DMS53 treated with DMSO at 0.1 percent for 48 hours (cell line): ENCODE measurements around the gene ZFP90.
"Not testable (repeated sequence)": the region's sequence is repeated elsewhere in the genome, so short reads cannot be mapped to it uniquely, and the experiment has no call there.

ENCODE experiments used
- DNase-seq: peaks from one replicate; lab custom pipeline; 2025; ENCODE audit not compliant: unreplicated experiment; lab: John Stamatoyannopoulos, UW

ZFP90 gene

DNA sequence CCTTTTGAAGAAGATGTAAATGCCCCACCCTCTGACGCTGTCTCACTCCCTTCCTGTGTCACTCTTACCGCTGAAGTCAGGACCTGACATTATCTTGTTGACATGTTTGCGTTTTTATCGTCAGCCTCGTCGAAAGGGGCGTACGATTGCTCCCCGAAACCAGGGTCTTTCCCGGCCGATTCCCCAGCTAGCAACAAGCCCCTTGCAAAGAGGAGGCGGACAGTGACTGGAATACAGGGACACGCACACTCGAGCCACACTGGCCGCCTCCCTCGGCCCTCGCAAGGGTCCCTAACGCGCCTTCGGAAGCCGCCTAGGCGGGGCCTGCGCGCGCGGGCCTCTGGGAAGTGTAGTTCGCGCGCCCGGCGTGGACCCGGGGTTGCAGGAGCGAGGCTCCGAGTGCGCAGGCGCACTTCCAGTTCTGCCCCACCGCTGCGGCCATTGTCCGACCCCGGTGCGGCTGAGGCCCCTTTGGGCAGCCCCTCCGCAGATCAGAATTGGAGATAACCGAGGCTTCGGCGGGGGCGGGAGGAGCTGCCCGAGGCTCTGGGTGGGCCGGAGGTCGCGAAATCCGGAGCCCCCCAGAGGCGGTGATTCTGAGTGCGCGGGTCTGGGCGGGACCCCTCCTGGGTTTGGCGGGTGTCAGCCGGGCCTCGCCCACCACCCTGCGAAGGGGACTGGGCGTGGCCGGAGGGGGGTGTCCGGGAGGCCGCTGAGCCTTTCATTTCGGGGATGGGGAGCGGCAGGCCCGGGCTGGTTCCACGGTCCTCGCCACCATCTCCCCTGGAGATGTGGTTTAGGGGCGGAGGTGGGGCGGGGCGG is at the start of gene ZFP90:
TSS of gene ZFP90 (plus strand) at position 412 of the 822 bp plus-strand sequence. CDS start 502 bp downstream, outside the sequence.
- DNase-seq = peak; percentile 62

DNA sequence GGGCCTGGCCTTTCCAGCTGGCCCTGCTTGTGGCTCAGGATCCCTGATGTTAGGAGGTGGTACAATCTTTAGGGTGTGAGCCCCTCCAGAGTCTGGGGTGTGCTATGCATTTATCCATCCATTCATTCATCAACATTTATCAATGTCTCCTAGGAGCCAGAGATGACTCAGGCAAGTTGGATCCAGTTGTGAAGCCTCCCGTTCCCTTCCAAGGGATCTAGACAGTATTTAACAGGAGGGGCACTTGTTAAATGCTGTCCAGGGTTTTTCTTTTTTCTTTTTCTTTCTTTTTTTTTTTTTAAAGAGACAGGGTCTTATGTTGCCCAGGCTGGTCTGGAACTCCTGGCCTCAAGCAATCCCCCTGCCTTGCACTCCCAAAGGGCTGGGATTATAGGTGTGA is 48.7 kb upstream of the ZFP90 start:
- no peak for DNase-seq

DNA sequence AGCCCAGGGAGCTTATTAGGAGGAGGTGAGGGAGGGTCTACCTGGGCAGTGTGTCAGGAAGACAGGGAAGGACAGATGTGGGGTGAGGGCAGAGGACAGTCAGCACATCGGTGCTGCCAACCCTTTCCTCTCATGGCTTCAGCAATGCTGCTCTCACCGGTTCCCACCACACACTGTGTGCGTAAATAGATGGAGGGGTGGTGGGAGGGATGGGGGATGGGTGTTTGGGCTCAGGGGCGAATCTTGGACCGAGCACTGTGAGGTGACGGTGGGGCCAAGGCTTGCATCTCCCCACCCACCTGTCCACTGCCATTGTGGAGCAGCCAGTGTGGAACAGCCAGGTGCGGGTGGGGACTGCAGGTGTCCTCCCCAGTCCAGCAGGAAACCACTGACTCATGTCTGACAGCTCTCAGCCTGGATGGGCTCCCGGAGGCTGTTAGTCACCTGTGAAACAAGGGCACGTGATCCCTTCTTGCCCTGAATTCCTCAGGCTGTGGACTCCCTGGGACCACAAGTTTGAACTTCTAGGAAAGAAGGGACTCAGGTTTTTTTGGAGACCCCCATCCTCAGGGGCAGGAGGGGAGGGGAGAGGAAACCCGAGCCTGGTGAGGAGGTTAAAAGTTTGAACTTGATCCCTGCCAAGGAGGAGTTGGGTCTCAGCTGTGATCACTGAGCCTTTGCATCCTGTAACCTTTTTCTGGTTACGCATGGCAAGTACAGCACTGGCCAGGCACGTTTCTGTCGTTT is 48.1 kb upstream of the ZFP90 start:
- DNase-seq = peak; percentile 65

DNA sequence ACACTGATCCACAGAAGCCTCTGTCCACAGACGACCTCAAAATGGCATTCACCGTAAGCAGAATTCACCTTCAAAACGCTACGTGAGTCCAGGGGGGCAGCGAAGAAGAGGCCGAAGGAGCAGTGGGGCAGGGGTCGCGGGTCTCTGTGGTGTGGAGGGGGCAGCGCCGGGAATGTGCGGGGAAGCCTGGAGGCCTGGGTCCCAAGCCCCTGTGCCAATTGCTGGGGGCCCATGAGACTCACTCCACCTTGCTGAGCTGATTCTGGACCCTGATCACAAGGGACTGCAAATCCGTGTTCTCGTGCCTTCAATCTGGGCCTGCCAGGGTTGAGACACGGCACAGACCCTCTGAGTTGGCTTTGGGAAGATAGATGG is 47.5 kb upstream of the ZFP90 start:
- no peak for DNase-seq

DNA sequence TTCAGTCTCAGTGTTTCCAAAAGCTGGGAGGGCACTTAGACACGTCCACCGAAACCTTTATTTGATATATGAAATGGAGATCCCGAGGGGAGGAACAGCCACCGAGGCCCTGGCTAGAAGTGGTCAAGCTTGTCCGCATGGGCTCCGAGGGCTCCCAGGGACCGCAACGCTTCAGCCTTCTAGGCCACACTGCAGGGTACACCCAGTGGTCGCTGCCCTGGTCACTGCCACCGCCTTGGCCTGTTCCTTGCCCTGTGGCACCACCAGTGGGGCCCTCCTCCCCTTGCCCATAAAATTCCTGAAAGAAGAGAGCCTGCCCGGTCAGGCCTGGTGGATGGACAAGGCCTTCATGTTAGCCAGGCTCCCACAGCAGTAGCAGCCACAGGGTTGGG is 46.9 kb upstream of the ZFP90 start:
- DNase-seq = no peak

DNA sequence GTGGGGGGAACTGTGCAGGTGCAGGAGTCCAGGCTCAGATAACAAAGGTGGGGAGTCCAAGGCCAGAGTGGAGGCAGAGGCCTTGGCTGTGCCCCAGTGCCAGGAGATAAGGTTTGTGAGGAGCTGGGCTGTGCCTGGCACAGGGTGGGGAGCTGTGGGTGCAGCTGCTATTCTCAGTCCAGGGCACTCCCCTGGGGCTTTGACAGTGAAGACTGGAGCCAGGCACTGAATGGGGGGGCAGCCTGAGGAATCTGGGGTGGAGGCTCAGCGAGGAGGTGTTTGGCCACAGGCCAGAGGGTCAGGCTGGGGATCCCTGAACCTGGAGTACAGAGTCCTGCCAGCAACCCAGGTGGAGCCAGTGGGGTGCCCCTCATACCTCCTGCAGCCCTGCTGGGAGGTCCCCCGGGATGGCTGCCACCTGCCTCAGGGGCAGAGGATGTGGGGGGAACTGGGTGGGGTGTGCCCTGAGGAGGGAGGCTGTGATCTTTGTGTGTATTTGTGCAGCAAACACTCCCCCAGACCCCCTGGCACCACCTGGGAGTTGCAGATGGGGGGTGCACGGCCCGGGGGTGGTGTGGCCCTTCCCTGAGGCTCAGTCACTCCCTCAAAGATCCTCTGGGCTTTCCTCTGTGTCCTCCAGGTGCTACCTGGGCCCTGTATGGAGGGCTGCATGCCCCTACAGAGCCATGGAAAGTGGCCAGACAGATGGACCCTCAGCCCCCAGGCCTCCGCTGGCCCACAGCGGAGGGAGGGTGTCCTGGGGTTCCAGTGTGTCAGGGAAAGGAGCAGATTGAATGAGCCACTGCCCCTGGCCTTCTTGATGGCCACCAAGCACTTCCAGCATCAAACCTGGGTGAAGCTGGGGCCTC is 46.3 kb upstream of the ZFP90 start:
- DNase-seq = no peak

DNA sequence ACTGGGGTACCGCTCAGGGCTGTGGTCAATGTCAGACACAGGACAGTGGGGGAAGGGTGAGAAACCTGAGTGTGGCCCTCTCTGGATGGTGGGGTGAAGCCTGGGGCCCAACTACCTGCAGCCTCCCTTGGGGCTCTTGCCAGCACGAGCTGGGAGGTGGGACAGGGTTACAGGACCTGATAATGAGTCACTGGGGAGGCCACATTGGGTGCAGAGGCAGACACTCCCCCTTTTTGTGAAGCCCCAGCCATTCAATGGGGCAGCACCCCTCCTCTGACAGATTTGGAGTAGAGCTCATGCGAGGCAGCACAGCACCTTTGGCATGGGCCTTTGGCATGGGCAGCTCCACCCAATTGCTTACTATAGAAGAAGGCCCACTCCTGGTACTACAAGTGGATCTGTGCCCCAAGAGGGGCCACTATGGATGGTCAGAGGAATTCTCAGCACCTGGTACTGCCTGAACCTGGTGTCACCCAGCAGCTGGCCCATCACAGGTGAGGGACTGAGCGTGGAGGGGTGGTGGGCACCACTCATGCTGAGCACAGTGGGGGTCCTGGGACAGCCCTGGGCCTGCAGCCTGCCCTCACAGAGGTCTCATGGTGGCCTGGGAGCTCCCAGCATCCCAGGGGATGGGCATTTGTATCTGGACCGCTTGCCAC is 45.5 kb upstream of the ZFP90 start:
- no peak for DNase-seq

DNA sequence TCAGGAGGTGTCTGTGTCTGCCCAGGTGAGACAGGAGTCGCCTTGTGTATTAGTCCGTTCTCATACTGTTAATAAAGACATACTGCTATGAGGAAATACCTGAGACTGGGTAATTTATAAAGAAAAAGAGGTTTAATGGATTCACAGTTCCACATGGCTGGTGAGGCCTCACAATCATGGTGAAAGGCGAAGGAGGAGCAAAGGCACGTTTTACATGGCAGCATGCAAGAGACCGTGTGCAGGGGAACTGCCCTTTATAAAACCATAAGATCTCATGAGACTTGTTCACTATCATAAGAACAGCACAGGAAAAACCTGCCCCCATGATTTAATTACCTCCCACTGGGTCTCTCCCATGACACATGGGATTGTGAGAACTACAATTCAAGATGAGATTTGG is 44.8 kb upstream of the ZFP90 start:
- not testable (repeated sequence) for DNase-seq

DNA sequence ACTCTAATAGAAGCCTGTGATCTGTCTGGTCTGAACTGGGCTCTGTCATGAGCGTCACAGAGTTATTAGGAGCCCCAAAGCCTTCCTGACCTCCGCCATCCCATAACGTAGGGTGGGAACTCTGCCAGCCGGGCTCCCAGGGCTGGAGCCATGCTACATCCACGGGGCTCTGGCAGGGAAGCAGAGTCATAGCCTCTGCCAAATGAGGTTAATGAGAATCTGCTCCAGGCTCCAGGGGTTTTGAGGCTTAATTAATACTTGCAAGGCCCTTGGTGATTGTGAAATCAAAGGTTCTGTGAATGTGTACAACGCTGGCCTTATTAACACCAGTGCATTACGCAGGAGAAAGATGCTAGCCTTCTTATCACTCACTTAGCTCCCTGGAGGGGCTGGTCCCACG is 42.4 kb upstream of the ZFP90 start:
- DNase-seq = no peak

DNA sequence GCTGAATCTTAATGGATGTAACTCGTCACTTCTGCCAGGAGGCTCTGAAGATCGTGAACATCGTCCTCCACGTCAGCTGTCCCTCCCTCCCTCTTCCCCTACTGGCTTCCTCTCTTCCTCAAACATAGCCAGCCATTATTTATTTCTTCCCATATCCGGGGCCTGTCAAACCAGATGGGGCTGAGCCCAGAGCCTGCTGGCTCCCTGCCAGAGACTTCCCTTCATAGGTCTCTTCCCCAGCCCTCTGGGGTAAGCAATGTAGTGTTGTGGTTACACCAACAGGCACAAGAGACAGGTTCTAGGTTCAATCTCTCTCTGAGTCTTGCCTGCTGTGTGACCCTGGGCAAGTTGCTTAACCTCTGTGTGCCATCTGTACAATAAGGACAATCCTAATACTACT is 40.1 kb upstream of the ZFP90 start:
- DNase-seq = no peak

DNA sequence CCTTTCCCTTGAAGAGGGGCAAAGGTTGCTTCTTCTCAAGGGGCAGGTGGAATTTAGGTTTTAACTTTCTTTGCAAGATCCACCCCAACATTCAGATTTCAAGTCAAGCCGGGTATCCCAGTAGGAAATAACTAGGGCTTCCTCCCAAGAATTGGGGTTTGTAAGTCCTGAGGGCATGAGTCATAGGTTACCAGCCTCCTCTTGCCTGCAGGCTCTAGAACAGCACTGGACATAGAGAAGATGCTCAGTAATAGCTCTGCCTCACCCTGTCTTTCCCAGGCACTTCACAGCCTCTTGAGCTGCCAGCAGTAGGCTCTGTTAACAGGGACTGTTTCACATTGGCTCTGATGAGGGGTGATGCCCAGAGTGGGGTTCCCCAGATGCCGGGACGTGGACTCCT is 35.8 kb upstream of the ZFP90 start:
- no peak for DNase-seq

DNA sequence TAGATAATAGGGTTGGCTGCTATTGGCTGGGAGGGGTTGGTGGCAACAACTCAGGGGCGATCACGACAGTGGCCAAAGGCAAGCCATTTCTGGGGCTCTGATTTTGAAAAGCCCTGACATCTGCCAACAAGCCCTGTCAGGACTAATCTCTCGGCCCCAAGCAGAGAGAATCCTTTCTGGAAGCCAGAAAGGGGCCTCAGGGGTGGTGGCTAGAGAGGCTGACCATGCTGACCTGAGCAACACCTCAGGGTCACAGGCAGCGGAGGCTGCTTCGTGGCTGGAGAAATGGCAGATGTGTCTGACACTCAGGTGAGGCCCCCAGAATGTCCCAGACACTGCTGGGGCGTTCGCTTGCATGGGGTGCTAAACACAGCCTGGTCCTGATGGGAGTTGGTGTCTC is 35.0 kb upstream of the ZFP90 start:
- DNase-seq = no peak

DNA sequence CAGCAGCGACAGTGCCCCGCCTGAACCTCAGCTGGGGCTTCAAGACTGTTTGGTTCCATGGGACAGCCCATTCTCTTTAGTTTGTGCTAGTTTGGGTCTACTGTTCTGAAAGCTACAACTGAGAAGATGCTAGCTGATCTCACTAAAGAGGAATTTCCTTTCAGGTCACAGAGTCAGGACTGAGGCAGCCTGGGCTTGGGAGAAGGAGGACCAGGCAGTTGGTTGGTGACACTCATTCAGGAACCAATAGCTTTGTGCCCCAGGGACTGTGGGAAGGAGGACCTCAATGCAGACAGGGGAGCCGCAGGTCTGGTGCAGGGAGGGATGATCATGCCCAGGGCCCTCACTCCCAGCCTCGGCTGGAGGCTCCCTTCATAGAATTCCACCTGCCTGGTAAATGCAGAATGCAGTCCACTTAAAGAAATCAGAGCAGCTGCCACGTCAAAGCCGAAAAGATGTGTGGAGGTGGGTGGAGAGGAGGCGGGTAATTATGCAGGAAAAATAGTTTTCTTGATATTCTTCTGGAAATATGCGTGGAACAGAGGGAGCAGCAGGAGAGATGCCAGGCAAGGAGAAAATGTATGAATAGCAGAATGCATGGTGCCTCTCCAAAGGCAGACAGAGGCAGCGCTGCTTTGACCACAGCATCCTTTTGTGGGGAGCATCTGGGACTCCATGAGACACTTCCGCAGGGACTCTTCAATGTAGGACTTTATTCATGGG is 32.6 kb upstream of the ZFP90 start:
- no peak for DNase-seq

DNA sequence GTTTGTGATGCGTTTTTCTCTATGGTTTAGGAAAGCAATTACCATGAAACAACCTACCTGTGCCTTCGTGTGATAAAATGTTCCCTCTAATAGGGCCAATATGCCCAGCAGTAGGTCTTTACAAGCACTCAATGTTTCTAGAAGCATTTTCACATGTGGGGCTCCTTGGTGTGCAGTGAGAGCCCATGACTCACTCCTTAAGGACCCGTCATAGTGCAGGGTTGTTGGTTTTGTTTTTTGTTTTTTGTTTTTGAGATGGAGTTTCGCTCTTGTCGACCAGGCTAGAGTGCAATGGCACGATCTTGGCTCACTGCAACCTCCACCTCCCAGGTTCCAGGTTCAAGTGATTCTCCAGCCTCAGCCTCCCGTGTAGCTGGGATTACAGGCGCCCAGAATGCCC is 31.1 kb upstream of the ZFP90 start:
- no peak for DNase-seq

DNA sequence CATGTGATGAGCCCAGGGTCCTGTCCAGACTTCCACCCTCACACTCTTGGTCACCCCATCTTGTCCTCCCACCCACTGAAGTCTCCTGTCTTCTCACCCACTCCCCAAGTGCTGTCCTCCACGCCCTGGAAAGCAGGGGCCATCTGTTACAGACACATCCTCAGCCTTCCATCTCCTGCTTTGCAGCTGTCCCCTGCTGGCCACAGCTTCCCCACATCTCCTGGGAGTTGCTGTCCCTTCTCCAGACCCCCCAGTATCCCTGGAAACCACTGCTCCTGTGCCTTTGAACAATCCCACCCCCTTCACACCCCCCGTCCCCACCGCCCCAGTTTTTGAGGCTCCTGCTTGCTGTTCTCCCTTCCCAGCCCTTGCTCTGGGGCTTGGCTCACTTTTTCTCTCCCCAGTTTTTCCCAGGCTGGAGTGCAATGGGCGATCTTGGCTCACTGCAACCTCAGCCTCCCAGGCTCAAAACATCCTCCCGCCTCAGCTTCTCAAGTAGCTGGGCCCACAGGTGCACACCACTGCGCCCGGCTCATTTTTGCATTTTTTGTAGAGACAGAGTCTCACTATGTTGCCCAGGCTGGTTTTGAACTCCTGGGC is 30.4 kb upstream of the ZFP90 start:
- no peak for DNase-seq

DNA sequence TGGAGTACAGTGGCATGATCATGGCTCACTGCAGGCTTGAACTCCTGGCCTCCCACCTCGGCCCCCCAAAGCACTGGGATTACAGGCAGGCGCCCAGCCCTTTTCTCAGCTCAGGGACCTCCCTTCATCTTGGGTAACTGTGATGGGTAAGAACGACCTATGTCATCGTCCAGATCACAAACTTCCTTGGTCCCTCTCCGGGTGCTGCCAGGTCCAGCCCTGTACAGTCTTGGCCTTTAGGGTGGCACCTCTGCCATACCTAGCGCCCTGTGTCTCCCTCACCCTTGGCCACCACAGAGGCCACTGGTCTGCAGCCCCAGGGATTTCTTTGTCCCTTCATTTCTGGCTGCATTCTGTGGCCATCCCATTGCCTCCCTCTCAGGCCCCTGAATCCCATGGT is 29.7 kb upstream of the ZFP90 start:
- DNase-seq = no peak

DNA sequence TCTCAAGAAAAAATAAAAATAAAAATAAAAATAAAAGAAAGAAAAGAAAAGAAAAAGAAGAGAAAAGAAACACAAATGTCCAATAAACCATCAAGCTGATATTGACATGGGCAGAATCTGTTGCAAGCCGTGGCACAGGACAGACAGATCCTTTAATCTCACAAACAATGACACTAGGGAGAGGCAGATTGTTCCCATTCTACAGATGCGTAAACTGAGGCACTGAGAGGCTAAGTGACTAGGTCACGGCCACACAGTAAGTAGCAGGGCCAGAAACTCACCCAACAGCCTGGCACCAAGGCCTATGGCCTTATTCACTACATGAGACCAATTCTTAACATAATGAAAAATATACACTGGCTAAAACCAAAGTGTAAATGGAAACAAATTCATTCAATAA is 28.3 kb upstream of the ZFP90 start:
- no peak for DNase-seq

DNA sequence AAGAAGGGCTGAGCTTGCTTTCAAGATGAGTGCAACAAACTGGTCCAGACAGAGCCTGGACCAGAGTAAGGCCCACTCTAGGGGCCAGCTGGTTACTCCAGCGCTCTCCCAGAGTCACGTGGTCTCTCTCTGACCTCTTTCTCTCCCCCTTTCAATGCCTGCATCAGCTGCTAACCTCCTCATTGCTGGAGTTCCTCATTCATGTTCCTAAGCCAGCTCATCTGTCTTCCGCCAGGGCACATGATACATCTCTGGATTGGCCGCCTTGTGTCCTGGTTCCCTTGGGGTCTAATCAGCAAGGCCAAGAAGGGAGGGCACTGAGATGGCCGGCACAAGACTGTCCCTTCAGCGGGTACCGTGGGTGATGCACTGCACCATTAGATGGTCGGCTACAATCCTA is 26.9 kb upstream of the ZFP90 start:
- no peak for DNase-seq

DNA sequence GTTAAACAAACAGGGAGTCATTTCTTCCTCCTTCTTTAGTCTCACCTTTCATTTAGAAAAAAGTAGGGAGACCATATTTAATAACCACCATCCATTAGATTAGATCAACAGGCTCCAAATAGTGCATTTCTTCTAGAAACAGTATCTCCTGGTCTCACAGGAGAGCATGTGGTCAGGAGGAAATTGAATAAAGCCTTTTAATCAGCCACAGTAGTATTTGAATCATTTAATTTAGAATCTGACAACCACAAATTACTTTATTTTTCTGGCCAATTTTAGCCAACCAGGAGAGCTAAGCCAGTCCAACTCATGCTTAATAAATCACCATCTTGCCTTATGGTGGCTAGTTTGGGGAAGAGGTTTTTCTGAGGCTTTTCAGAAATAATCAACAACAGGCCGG is 26.3 kb upstream of the ZFP90 start:
- DNase-seq = no peak

DNA sequence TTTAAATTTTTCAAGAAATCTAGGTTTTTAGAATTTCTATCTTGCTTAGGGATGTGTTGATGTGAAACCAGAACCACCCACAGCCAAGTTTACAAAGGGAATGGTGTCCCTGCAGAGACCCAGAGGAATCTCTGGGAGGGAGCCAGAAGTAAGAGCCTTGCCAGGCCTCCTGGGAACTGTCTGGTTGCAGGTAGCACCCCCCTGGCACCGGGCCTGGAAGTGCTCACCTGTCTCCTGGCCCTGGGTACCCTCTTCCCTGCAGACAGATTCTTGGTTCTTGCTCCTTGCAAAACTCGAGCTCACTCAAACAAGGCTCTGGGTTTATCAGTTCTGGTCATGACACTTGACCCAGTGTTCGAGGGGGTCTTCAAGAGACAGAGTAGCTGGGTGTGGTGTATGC is 24.6 kb upstream of the ZFP90 start:
- DNase-seq = no peak
